ENCODE measurements around the gene REV1. TPM values are rescaled to one million over a fixed set of nuclear protein-coding genes. Genes with fewer than 3 reads are reported as not detected.
"Not testable (repeated sequence)": the region's sequence is repeated elsewhere in the genome, so short reads cannot be mapped to it uniquely, and the experiment has no call there.

REV1 gene
- total RNA-seq, result 36.0 TPM
- long read RNA-seq, partial matches to known transcripts, result 7 of 10 reads
- long read RNA-seq, other reads (novel, unspliced or antisense), result 3 of 10 reads

GRCh38 chr2:99489761-99490622 is at the start of gene REV1:
TSS of gene REV1 (minus strand) at chr2:99490017. CDS start at chr2:99464975, 25,042 bp downstream.
- peak; percentile 98 for DNase-seq (ENCODE audit: low spot score)

DNA sequence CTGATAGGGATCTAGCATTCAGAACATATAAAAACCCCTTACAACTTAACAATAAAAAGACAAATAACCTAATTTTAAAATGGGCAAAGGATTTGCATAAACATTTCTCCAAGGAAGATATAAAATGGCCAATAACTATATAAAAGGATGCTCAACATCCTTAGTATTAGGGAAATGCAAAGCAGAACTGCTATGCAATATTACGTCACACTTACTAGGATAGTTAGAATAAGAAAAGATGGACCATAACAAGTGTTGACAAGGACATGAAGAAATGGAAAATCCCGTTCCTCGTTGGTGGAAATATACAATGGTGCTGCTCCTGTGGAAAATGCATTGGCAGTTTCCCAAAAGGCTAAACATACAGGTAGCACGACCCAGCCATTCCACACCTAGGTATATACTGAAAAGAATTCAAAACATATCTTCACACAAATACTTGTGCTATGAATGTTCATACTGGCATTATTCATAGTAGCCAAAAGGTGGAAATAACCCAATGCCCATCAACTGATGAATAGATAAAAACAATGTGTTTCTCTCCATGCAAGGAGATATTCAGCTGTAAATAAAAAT is 48.2 kb upstream of the REV1 start:
- DNase-seq (ENCODE audit: low spot score), result no peak

DNA sequence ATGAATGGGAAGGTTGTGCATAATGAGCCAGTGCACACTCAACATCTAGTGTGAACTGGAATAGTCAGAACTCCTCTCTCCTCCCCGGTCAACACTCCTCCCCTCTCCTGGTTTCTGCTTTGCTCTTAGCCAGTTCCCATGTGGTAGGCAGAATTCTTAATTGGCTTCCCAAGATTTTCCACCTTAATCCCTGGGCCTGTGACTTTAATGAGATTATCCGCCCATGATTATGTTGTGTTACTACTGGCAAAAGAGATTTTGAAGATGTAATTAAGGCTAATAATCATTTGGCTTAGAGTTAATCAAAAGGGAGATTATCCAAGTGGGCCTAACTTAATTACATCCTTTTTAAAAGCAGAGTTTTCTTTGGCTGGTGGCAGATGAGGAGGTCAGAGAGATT is 34.2 kb upstream of the REV1 start:
- no peak for DNase-seq (ENCODE audit: low spot score)

GRCh38 chr2:99522157-99522556 is 32.3 kb upstream of the REV1 start:
- no peak for DNase-seq (ENCODE audit: low spot score)

DNA sequence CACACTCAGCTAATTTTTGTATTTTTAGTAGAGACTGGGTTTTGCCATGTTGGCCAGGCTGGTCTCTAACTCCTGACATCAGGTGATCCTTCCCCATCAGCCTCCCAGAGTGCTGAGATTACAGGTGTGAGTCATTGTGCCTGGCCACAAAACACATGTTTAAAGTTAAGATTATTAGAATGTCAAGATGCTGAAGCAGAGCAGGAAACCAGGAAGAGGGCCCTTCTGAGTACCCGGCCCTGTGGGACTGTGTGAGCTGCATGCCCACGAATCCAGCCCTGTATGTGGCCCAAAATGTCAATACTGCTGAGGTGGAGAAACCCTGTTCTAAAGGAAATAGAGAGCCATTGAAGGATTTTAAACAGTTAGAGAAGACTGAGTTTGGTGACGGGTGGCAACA is 31.0 kb upstream of the REV1 start:
- no peak for DNase-seq (ENCODE audit: low spot score)

DNA sequence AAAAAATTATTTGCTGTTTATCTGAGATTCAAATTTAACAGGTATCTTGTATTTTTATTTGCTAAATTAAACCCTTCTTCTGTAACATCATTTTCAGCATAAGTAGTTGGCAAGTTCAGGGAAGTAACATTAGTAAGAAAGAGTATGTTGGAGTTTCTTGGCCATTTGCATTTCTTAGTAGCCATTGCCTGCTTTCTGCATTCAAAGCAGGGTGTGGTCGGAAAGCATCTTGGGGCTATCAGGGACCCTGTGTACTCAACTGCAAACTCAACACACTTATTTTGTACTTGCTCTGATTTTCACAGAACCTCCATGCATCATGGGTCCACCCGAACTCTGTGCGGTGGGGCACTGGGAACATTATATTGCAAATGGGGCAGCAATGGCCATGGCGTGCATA is 30.4 kb upstream of the REV1 start:
- no peak for DNase-seq (ENCODE audit: low spot score)

GRCh38 chr2:99514357-99514756 is 24.5 kb upstream of the REV1 start:
- DNase-seq (ENCODE audit: low spot score), result no peak

GRCh38 chr2:99512181-99512591 is 22.4 kb upstream of the REV1 start:
- DNase-seq (ENCODE audit: low spot score), result no peak

- DNase-seq (ENCODE audit: low spot score), result no peak
Measured at GRCh38 chr2:99509387-99509786, 19.6 kb upstream of the REV1 start.

GRCh38 chr2:99507937-99508818 is 18.4 kb upstream of the REV1 start:
- DNase-seq (ENCODE audit: low spot score), result no peak

DNA sequence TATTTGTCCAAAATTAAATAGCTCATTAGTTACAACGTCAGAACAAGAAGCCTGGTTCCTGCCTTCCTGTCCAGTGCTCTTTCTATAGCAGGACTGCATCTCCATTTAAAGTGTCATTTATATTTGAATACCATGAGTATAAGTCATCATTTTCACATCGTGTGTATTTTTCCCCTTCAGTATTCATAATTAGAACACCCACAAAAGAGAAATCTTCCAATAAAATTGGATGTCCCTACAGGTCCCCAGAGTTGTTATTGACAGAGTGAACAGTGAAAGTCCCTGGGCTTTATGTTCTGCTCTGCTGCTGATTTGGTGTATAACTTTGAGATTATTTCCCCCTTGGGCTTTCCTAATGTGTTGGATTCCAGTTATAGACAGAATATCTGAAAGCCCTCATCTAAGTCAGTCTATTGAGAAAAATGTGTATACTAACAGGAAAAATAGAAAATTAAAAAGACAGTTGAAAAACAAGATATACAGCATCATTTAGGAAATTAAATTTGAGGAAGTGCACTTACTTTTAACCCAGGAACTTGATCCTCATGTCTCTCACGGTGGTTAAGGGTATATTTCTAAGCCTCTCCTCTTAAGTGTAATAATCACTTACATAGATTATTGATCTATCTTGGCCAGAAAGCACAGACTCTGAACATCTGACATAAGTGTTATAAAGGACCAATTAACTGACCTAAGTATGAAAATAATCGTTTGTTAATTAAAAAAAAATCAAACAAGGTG is 15.2 kb upstream of the REV1 start:
- no peak for DNase-seq (ENCODE audit: low spot score)

DNA sequence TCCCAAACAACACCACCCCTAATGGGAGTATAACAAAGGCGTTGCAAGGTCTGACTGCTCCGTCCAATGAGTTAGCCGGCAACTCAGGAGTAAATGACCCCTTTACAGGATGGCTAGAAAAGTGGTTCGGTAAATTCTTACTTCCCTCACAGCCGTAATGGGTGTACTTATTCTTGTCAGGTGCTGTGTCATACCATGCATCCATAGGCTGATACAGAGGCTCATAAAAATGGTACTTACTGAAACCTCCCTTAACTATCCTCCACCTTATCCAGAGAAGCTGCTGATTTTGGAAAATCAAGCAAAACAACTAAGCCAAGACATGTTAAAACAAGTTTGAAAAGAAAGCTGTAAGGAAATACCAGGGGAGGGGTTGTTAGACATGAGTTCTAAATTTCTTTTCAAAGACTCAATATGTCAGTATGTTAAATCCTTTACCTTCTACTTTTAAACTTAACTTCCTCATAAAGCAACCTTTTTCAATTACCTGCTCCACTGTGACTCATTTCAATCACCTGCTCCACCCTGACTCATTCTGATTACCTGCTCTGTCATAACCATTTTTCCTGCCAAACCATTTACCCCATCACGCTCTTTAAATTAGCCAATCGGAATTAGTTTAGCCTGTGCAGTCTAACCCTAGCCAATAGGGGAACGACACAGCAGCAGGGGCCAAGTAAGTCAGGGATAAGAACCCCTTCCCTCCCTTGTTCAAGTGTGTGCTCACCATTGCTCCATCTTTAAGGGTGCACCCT is 14.0 kb upstream of the REV1 start:
- not testable (repeated sequence) for DNase-seq (ENCODE audit: low spot score)

DNA sequence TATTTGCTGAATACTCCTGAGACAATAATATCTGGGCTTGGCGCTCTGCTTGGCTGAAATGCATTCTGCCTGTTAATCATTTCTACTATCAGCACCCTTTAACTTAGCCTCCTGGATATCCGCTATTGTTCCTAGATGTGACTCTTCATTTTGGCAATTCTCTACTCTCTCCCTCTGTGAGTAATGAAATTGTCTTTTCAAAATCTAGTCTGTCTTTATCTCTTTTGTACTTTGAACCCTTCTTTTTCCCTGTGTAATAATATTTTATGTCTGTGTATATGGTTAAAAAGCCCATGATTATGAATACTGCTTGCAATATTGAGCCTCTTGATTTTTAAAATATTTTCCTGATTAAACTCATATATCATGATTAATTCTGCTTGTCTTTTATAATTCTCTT is 6.2 kb upstream of the REV1 start:
- DNase-seq (ENCODE audit: low spot score), result no peak

DNA sequence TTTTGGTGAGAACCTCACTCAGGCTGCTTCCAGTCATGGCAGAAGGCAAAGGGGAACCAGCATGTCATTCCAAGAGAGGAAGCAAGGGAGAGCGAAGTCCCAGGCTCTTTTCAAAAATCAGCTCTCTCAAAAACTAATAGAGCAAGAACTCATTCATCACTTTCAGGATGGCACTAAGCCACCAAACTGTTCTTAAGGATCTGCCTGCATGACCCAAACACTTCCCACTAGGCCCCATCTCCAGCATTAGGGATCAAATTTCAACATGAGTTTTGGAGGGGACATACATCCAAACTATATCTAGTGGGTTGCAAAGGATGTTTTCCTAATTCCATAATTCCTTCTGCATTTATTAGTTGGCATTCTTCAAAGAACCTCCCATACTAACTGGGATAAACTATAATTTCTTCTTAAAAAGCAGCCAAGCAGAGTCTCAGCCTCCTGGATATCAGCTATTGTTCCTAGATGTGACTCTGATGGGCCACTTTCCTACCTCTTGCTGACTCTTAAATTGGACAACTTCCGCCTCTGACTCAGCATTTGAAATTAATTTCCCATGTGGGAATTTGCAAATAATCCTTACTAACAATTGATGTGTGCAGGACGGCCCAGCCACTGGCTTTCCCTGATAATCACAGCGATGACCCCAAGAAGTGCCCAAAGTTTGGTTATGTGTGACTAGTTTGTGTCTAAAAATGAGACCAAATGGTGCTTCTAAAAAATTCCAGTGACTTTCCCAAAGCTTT is 5.5 kb upstream of the REV1 start:
- DNase-seq (ENCODE audit: low spot score), result no peak

DNA sequence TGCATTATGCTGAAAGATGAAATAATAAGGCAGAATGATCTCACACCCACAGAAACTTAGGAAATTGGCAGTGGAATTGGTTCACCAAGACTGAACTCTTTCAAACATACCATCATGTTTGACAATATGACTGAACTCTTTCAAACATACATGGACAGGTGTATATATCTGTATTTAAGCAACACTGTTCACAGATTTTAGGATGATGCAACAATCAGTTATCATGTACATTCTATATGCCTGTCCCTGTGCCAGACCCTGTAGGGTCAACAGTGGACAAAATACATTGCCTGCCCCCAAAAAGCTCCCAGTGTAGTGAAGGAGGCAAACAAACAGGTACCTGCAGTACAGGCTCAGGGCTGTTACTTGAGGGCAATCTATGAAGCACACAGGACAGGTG is 2.9 kb upstream of the REV1 start:
- DNase-seq (ENCODE audit: low spot score), result no peak

- DNase-seq (ENCODE audit: low spot score), result no peak
Measured at GRCh38 chr2:99490623-99491461, 1.0 kb upstream of the REV1 start.

DNA sequence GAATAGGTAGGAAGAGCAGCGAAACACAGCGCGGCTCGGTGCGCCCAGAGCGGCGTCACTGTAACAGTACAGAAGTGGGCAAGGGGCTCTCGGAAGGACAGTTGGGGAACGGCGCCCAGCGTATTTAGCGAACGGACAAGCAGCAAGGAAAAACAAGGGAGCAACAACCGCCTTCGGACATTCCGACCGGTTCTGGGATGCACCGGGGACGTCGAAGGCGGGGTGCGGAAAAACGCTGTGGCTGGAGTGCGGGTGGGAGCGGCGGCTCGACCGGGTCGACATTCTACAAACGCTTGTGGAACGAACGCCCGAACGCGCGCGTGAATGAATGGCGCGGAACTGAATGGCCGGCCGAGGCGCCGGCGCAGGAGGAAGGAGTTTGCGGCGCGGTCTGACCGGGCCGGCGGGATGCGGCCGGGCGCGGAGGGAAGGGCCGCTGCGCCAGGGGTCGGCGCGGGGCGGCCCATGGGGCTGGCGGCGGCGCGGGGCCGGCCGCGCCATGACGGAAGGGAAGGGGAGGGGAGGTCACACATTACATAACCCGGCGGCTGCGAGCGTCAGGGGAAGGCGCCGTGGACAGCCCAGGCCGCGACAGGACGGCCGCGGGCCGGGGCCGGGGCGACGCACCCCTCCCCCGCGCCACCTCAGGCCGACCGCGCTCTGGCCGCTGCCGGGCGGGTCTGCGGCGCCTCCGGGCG is 605 bp downstream of the REV1 start:
- peak; percentile 91 for DNase-seq (ENCODE audit: low spot score)

DNA sequence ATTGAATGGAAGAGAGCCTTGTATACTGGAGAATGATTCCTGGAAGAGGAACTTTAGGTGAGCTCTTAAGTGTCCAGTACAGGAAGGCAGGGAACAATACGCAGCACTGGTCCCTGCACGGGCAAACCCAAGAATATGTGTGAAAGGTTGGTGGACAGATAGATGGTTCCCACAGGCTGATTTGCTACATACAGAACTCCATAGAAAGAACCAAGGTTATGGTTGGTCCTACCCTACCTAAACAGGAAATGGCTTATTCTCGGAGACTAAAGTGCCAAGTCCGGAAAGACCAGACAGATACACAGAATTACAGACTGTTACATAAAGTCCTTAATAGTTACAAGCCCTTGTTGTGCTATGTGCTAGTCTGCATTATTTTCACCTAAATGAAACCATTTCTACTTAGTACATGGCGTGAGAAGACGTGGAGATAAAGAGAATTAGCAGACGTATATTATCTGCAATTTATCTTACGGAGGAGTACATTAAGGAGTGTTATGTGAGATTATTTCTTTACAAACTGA is 1.2 kb downstream of the REV1 start:
- no peak for DNase-seq (ENCODE audit: low spot score)
